Activated naive CD4-positive, alpha-beta T cell treated with anti-CD3 and anti-CD28 coated beads, Interleukin-2, amount 50 U/mL, for 16 hours (primary cell): Measurements from ENCODE around the gene CNTROB.
"Not testable (repeated sequence)": the region's sequence is repeated elsewhere in the genome, so short reads cannot be mapped to it uniquely, and the experiment has no call there.

Source experiments
- DNase-seq: peaks from one replicate; pipeline ENCODE4 v3.0.0-alpha.2; 2020

Gene CNTROB

GRCh38 chr17:7947651-7948050, 15.6 kb downstream of the CNTROB start:
- no peak for DNase-seq

DNA sequence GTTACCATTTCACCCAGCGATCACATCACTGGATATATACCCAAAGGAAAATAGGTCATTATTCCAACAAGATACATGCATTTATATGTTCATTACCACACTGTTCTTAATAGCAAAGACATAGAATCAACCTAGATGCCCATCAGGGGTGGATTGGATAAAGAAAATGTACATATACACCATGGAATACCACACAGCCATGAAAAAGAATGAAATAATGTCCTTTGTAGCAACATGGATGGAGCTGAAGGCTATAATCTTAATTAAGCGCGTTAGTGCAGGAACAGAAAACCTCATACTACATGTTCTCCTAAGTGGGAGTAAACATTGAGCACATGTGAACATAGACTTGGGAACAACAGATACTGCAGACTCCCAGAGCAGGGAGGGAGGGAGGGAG, 18.6 kb downstream of the CNTROB start:
- DNase-seq: no peak

DNA sequence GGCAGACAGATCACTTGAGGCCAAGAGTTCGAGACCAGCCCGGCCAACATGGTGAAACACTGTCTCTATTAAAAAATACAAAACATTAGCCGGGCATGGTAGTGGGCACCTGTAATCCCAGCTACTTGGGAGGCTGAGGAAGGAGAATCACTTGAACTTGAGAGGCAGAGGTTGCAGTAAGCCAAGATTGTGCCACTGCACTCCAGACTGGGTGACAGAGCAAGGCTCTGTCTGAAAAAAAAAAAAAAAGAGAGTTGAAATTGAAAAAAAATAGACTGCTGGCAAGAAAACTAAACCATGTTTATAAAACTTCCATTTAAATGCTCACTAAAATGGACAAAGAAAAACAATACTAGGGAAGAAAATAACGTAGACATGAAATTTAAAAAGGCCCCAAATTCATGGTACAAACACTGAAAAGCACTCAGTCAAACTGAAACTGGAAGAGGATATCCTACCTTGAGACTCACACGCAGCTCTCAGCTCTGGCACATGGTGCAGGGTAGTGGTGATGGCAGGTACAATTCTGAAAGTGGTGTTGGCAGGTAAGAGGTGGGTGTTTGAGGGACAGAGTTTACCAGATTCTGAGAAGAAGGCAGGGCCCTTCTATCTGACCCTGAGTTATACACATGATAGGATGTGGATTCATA, 19.3 kb downstream of the CNTROB start:
- peak; percentile 58 for DNase-seq

GRCh38 chr17:7953266-7953665, 21.3 kb downstream of the CNTROB start:
- DNase-seq: not testable (repeated sequence)

DNA sequence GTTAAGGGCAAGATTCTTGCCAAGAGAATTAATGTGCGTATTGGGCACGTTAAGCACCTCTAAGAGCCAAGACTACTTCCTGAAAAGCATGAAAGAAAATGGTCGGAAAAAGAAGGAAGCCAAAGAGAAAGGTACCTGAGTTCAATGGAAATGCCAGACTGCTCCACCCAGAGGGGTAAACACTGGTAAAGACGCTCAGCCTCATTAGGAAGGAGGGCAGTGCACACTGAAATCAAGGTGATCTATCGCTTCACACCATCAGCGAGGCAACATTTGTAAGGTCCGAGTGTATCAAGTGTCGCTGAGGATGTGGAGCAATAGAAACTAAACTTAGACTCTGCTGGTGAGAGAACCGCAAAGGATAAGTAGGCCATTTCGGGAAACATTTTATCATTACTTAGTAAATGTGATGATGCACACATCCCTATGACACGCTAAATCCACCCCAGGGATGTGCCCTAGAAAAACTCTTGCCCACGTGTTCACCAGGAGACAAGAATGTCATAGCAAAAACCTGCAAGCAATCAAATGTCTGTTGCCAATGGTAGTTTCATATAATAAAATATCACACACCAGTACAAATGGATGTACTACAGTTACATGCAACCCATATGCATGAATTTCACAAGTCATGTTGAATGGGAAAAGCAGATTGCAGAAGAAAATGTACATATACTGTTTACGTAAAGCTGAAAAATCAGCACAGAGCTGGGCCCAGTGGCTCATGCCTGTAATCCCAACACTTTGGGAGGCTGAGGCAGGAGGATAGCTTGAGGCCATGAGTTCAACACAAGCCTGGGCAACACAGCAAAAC, 23.6 kb downstream of the CNTROB start:
- DNase-seq: no peak

- no peak for DNase-seq
Measured at GRCh38 chr17:7956228-7956965, 24.4 kb downstream of the CNTROB start.

DNA sequence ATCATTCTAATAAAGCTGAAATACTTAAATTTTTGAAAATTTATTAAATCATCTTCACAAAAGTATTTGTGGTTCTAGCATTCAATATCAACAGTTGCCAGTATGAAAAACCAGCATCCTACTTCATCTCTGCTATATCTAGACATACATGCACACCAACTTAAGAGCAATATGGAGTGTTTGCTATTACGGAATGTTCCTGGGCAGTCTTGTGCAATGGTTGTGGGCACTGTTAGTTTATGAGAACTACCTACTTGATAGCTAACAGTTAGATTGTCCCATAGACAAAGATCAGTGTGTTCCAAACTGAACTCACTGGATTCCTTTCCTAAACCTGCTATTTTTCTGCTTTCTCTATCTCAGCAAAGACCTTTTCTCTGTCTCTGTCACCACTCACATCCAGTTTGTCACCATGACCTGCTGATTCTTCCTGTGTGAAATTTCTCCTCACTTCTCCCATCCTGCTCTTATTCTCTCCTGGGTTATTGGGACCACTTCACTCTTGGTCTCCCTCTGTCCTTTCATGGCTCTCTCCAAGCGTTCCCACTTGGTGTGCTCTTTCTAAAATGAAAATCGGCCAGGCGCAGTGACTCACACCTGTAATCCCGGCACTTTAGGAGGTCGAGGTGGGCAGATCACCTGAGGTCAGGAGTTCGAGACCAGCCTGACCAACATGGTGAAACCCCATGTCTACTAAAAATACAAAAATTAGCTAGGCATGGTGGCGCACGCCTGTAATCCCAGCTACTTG, 27.7 kb downstream of the CNTROB start:
- DNase-seq: no peak

DNA sequence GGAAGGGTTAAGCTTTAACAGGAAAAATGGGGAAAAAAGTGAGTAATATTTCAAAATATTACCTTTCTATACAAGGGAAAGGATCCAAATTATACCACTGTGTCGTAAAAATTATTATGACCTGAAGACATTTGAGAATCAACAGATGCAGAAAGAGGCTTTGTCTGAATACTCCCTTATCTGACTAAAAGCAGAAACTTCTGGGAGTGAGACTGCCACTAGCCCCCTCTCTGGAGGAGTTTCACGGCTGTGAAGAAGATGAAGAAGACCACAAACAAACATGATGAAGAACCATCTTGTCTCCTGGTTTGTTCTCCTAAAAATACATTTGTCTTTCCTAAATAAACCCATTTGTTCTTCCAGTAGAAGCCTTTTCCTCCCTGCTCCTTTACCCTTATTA, 29.4 kb downstream of the CNTROB start:
- no peak for DNase-seq

DNA sequence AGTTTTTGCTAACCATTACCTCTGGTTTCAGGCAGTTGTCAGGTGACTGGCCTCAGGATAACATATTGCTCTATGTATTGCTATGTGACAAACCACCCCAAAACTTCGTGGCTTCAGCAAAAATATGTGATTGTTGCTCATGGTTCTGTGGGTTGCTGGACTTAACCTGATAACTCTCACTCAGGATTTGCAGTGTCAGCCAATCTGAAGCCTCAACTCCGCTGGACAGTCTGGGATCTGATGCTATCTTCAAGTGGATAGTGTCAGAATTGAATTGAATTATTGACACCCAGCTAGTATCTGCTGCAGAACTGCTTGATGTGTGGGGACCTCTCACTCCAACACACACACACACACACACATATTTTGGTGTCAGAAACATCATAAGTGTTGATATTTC, 35.7 kb downstream of the CNTROB start:
- DNase-seq: no peak

DNA sequence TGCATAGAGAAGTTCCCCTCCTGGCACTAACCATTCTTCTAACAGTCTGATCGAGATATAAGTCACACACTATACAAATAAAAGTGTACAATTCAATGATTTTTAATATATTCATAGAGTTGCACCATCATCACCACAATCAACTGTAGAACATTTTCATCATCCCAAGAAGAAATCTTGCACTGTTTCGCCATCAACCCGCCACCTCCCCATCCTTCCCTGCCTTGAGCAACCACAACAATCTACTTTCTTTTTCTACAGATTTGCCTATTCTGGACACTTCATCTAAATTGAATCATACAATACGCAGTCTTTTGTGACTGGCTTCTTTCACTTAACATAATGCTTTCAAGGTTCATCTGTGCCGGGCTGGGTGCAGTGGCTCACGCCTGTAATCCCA, 37.4 kb downstream of the CNTROB start:
- no peak for DNase-seq

DNA sequence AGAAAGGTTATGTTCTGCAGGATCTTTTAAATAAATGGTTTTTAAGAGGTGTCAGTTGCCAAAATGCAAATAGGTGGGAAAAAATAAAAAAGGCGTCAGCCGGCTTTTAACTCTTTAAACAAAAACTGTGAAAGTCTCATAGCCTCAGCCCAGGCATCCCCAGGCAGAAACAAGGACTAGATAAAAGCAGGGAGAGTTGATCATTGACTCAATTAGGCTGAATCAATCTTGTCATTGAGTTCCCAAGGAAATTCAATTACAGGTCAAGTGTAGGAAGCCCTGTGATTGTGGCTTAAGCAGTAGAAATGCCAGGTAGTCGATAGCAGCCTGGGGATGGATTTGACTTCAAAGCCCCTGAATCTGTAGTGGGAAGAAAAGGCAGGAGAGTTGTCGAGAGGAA, 39.6 kb downstream of the CNTROB start:
- DNase-seq: no peak

- DNase-seq: no peak
Measured at GRCh38 chr17:7972131-7972785, 40.3 kb downstream of the CNTROB start.

GRCh38 chr17:7974638-7975131, 42.7 kb downstream of the CNTROB start:
- DNase-seq: no peak

DNA sequence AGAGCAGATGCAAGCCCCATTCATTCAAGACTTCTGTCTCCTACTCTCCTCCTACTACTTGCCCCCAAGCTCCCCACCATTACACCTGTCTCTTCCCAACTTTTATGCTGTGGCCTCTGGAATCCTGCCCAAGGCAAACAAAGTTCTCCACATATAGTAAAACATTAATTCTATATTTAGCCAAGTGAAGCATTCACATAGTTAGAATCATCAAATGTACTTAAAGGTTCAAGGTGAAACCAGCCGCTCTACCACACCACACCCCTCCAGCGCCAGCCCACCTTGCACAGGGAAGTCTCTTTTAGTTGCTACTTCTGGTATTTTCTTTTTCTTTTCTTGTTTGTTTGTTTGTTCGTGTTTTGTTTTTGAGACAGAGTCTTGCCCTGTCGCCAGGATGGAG, 45.0 kb downstream of the CNTROB start:
- DNase-seq: no peak

DNA sequence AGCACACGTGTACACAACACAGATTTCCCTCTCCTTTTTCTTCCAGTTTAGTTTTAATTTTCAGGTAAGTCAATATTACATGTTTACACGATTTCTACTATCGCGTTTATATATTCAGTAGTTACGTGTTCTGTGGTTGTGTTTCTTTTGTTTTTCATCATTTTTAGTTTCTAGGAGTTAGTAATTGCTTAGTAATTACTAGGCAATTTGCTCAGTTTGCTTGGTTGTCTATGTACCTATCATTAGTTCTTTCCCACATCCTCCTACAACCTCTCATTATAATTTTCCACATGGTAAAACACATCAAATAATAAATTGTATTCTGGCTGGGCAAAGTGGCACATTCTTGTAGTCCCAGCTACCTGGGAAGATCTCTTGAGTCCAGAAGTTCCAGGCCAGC, 45.8 kb downstream of the CNTROB start:
- no peak for DNase-seq

- DNase-seq: no peak
Measured at GRCh38 chr17:7982173-7982572, 50.2 kb downstream of the CNTROB start.

DNA sequence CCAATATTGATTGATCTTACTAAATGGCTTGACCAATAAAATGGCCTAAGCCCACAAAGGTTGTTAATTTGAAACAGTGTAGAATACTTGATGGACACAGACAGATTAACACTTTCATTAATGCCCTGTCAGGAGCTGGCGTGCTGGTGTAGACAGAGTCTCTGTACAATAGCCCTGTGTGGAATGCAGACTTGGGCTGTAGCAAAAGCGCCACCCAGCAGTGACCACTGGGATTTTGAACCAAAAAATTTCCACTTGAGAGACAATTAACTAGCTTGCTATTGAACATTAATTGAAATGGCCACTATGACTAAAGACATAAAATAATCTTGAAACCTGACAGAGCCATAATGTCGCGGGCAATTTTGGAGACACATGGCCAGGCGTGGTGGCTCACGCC, 50.7 kb downstream of the CNTROB start:
- DNase-seq: no peak

DNA sequence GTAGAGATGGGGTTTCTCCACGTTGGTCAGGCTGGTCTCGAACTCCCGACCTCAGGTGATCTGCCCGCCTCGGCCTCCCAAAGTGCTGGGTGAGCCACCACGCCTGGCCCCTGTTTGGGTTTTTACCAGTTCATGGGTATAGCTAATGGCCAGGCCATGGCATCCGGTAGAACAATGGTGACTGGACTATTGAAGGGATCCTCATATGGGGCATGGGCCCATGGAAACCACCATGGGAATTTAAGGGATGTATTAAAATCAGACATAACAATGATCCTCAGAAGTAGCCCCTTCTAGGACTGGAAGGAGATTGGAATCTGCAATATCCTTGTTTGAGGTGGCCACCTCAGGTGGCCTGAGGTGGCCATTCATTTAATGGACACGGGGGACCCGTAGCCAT, 52.9 kb downstream of the CNTROB start:
- DNase-seq: no peak

GRCh38 chr17:7987112-7987893, 55.3 kb downstream of the CNTROB start:
- no peak for DNase-seq

DNA sequence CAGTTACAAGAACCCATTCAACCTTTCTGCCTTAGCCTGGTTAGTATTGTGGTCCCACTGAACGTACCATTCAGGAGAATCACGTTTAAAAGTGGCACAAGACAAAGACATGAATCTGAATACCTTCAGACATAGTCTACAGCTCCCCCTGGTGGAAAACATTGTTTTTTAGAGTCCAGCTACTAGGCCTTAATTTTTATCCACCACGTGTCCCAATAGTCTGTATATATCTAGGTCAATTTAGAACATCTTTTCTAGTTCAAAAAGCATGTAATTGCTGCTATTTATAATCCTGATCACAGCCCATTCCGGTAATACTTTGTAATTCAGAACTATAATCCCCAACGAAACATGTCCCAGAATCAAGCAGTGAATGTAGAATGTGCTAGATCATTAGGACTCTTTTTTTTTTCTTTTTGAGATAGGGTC, 56.8 kb downstream of the CNTROB start:
- peak; percentile 22 for DNase-seq
